ENCODE results near the gene KCNN1. TPM values are rescaled to one million over a fixed set of nuclear protein-coding genes. Genes with fewer than 3 reads are reported as not detected.

KCNN1 gene
- total RNA-seq, 1 donor from 2014 or later, result 1.5 TPM

DNA sequence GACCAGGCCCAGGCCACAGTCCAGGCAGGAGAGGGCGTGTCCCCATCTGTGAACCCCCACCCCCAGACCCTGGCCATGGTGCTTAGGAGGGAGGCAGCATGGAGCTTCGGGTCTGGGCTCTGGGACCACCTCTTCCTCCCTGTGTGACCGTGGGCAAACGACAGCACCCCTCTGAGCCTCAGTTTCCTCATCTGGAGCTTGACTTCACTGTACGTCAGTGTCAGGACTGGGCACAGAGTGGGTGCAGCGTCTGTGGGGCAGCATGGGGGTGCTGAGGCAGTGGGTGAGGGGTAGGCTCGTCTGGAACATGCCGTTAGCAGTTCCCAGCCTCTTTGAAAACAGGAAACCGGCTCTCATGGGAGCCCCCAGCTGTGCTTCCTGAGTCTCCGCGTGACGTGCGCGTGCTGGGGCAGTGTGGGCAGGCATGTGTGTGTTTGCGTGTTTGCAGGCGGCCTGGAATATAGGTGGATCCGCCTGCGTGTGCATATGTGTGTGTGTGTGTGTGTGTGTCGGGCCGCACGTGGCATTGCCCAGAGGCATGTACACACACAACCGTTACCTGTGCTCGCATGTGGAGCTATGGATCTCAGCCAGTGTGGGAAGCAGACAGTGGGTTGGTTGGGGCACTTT, 56.8 kb downstream of the KCNN1 start:
- Mint-ChIP-seq H3K27ac (ENCODE audit: unreplicated experiment) (peak overlapping the region; percentile 34), H3K27me3 (ENCODE audit: low read depth, unreplicated experiment) (peaks cover 10% of the 10 kb centered on the region), H3K9me3 (ENCODE audit: unreplicated experiment) (no peaks in the 10 kb centered on the region), H3K4me3 (ENCODE audit: unreplicated experiment) (no peak overlapping the region), H3K4me1 (ENCODE audit: low read depth, unreplicated experiment) (peaks cover 4% of the 10 kb centered on the region), H3K36me3 (ENCODE audit: low read depth, unreplicated experiment) (no peaks in the 10 kb centered on the region)
- peak overlapping the region; percentile 23 for H3K9ac ChIP-seq (ENCODE audit: low read length)
- H3K27me3 ChIP-seq (ENCODE audit: insufficient read depth, low read length), result no peaks in the 10 kb centered on the region
- H3K4me3 ChIP-seq (ENCODE audit: insufficient read depth, low read depth, low read length), result no peak overlapping the region
- FAIRE-seq (no peak), DNase-seq (ENCODE audit: low read depth) (no peak)
- H3K9me3 ChIP-seq (ENCODE audit: insufficient read depth, low read depth, low read length), result no peaks in the 10 kb centered on the region
- H3K27ac ChIP-seq (ENCODE audit: low read depth, low read length), result no peak overlapping the region
- no peaks in the 10 kb centered on the region for H3K79me2 ChIP-seq (ENCODE audit: insufficient read depth, low read length)
- no peak for TF ChIP-seq CTCF (IDR thresholded peaks at IDR 0.05; ENCODE audit: insufficient read depth, low read depth, low read length)
- TF ChIP-seq EZH2 (IDR thresholded peaks at IDR 0.05; ENCODE audit: insufficient read depth, low read length), result no peak
- H3K4me1 ChIP-seq (ENCODE audit: insufficient read depth, low read length), result peaks cover 27% of the 10 kb centered on the region
- no peaks in the 10 kb centered on the region for H4K20me1 ChIP-seq (ENCODE audit: insufficient read depth, low read length)
- H3K36me3 ChIP-seq (ENCODE audit: insufficient read depth, low read length), result no peaks in the 10 kb centered on the region
- peak overlapping the region; percentile 52 for H2AFZ ChIP-seq (ENCODE audit: low read depth, low read length)
- no peak overlapping the region for H3K4me2 ChIP-seq (ENCODE audit: low read length)

DNA sequence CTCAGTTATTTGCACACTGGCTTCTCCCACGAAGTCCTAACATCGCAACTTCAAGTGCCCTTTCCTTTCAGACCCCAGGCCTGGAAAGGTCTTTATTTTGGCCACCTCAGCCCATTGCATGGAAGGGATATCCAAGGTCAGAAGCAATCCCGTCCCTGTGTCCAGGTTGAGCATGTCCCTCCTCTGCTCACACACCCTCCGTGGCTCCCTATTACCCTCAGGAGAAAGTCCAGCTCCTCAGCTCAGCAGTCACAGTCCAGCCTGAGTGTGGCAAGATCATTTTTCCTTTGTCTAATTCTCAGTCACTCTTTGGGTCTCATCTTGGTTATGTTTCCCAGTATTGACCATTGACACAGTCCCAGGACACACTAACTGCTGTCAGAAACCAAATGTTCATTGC, 60.2 kb downstream of the KCNN1 start:
- Histone ChIP-seq H4K20me1 (ENCODE audit: insufficient read depth, low read length) (no peaks in the 10 kb centered on the region), H3K9ac (ENCODE audit: low read length) (no peak overlapping the region), H2AFZ (ENCODE audit: low read depth, low read length) (no peak overlapping the region), H3K4me2 (ENCODE audit: low read length) (no peak overlapping the region), H3K4me3 (ENCODE audit: insufficient read depth, low read depth, low read length) (no peak overlapping the region), H3K9me3 (ENCODE audit: insufficient read depth, low read depth, low read length) (no peaks in the 10 kb centered on the region), H3K4me1 (ENCODE audit: insufficient read depth, low read length) (peaks cover 6% of the 10 kb centered on the region), H3K36me3 (ENCODE audit: insufficient read depth, low read length) (no peaks in the 10 kb centered on the region), H3K79me2 (ENCODE audit: insufficient read depth, low read length) (no peaks in the 10 kb centered on the region), H3K27me3 (ENCODE audit: insufficient read depth, low read length) (no peaks in the 10 kb centered on the region), H3K27ac (ENCODE audit: low read depth, low read length) (no peak overlapping the region)
- Mint-ChIP-seq H3K4me3 (ENCODE audit: unreplicated experiment) (no peak overlapping the region), H3K4me1 (ENCODE audit: low read depth, unreplicated experiment) (no peaks in the 10 kb centered on the region), H3K27ac (ENCODE audit: unreplicated experiment) (no peak overlapping the region), H3K36me3 (ENCODE audit: low read depth, unreplicated experiment) (no peaks in the 10 kb centered on the region), H3K27me3 (ENCODE audit: low read depth, unreplicated experiment) (peaks cover 16% of the 10 kb centered on the region), H3K9me3 (ENCODE audit: unreplicated experiment) (no peaks in the 10 kb centered on the region)
- TF ChIP-seq CTCF (IDR thresholded peaks at IDR 0.05; ENCODE audit: insufficient read depth, low read depth, low read length), result no peak
- TF ChIP-seq EZH2 (IDR thresholded peaks at IDR 0.05; ENCODE audit: insufficient read depth, low read length), result no peak
- DNase-seq (ENCODE audit: low read depth) (no peak), FAIRE-seq (no peak)

DNA sequence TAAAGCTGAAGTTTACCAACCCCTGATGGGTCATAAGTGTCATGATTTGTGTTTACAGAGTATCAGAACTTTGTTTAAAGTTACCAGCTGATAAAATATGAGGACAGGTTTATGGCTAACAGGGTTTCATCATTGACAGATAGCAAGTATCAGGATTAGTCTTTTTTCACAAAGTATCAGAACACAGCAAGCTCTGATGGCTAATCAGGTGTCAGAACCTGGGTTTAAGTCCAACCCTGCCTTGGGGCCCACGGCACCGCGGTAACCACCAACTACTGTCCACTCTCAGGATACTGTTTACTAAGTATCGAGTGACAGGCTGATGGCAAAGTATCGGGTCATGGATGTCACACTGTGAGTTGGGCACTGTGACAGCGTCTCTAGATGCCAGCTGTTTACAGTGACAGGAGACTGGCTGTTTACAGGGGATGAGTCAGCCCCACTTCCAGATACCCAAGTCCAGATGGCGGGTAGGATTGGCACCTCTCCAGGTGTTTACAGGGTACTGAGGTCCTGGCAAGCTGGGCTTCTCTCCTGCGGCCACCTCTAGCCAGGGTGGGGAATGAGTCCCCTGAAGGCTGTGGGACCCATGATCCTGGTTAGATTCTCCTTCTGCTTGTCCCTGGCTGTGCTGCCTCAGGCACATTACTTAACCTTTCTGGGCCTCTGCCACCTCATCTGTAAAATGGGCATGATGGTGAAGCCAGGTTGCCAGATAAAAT, 62.9 kb downstream of the KCNN1 start:
- FAIRE-seq, result no peak
- no peak overlapping the region for H3K9ac ChIP-seq (ENCODE audit: low read length)
- H3K27ac Mint-ChIP-seq (ENCODE audit: unreplicated experiment), result no peak overlapping the region

More for the DNA sequence above, 62.9 kb downstream of the KCNN1 start:
- Histone ChIP-seq H3K4me1 (ENCODE audit: insufficient read depth, low read length) (no peaks in the 10 kb centered on the region), H3K79me2 (ENCODE audit: insufficient read depth, low read length) (no peaks in the 10 kb centered on the region), H4K20me1 (ENCODE audit: insufficient read depth, low read length) (no peaks in the 10 kb centered on the region), H3K4me2 (ENCODE audit: low read length) (no peak overlapping the region), H3K9me3 (ENCODE audit: insufficient read depth, low read depth, low read length) (no peaks in the 10 kb centered on the region), H2AFZ (ENCODE audit: low read depth, low read length) (no peak overlapping the region), H3K4me3 (ENCODE audit: insufficient read depth, low read depth, low read length) (no peak overlapping the region), H3K36me3 (ENCODE audit: insufficient read depth, low read length) (no peaks in the 10 kb centered on the region), H3K27me3 (ENCODE audit: insufficient read depth, low read length) (no peaks in the 10 kb centered on the region), H3K27ac (ENCODE audit: low read depth, low read length) (no peak overlapping the region)
- H3K9me3 Mint-ChIP-seq (ENCODE audit: unreplicated experiment), result no peaks in the 10 kb centered on the region
- DNase-seq (ENCODE audit: low read depth), result no peak
- no peaks in the 10 kb centered on the region for H3K4me1 Mint-ChIP-seq (ENCODE audit: low read depth, unreplicated experiment)
- TF ChIP-seq CTCF (IDR thresholded peaks at IDR 0.05; ENCODE audit: insufficient read depth, low read depth, low read length), result no peak
- TF ChIP-seq EZH2 (IDR thresholded peaks at IDR 0.05; ENCODE audit: insufficient read depth, low read length), result no peak
- peaks cover 29% of the 10 kb centered on the region for H3K27me3 Mint-ChIP-seq (ENCODE audit: low read depth, unreplicated experiment)
- H3K4me3 Mint-ChIP-seq (ENCODE audit: unreplicated experiment), result no peak overlapping the region
- no peaks in the 10 kb centered on the region for H3K36me3 Mint-ChIP-seq (ENCODE audit: low read depth, unreplicated experiment)
